ENCODE results near the gene ADAM8.
A peak's percentile ranks its signal among the peaks of the same experiment; 100 is the strongest.
"Not testable (repeated sequence)": the region's sequence is repeated elsewhere in the genome, so short reads cannot be mapped to it uniquely, and the experiment has no call there.

The ADAM8 gene

DNA sequence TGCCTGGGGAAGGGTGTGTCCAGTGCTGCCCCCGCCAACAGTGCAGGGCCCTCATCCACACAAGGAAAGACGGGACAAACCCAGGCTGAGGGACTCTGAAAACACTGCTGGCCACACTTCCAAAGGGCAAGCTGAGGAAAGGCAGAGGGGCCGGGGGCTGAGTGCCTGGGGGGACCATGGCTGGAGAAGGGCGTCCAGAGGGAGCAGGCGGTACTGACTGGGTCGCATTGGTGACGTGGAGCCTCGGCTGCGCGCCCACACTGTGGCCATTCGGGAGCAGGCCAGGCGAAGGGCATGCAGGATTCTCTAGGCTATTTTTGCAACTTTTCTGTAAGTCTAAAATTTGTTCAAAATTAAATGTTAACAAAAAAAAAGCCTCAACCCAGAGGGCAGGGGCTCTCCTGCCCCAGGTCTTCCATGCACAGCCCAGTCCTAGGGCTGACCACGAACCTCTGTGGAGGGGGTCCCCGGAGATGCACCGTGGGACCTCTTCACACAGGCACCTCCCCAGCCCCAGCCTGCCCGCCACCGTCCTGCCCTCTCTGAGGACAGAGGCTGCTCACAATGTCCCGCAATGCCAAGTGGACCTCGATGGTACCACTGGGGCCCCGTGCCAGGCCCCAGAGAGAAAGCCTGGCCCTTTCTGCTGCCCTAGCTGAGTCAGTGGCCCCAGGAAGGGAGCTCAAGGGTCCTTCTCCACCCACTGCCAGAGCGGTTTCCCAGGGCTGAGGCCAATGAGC is 10.4 kb downstream of the ADAM8 start:
- no peak for DNase-seq

DNA sequence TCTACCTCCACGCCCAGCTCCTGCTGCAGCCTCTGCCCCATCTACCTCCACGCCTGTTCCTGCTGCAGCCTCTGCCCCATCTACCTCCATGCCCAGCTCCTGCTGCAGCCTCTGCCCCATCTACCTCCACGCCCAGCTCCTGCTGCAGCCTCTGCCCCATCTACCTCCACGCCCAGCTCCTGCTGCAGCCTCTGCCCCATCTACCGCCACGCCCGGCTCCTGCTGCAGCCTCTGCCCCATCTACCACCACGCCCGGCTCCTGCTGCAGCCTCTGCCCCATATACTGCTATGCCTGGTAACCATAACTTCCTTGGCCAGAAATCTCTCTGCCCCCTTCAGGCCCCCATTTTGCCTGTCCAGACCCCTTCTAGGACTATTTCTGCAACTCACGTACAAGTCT is 11.6 kb downstream of the ADAM8 start:
- DNase-seq = not testable (repeated sequence)

DNA sequence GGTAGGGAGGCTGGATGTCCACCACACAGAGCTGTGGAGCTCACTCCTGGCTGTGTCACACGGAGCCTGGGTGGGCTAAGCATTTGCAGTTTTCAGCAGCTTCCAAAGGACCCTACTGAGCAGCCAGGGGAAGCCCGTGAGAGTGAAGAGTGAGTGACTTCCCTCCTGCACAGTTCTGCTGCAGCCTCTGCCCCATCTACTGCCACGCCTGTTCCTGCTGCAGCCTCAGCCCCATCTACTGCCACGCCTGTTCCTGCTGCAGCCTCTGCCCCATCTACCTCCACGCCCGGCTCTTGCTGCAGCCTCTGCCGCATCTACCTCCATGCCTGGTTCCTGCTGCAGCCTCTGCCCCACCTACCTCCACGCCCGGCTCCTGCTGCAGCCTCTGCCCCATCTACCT is 12.2 kb downstream of the ADAM8 start:
- DNase-seq = peak in 1 of 2 donors; percentile 48

DNA sequence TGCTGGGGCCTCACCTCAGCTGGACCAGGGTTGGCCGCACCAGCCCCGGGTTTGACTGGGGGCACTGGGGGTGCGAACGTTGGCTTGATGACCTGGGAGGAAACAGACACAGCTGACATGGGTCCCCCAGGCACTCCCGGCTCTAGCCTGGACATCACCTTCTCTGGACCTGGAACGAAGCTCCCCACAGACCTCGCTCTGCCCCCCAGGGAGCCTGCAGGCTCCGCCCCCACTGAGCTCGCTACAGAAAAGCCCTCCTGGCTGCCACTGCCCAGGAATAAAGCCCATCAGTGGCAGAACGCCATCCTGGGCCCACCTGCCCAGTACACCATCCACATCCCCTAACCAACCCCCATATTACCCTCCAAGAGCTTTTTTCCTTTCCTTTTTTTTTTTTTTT is 13.0 kb downstream of the ADAM8 start:
- no peak for DNase-seq

DNA sequence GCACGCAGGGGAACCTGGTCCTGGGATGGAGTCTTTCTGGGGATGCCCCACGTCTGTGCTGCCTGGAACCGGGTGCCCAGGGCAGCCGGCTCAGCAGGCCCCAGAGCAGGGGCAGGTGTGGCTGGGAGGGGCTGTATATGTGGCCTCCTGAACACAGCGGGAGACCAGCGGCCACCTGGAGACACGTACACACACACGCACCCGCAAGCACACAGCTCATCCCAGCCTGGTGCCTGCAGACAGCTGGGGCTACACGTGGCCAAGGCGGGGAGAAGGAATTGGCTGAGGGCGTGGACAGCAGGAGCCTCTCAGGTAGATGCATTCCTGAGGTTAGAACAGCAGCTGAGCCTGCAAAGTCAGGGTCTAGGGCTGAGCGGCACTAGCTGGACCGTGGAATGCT is 14.0 kb downstream of the ADAM8 start:
- no peak for DNase-seq

DNA sequence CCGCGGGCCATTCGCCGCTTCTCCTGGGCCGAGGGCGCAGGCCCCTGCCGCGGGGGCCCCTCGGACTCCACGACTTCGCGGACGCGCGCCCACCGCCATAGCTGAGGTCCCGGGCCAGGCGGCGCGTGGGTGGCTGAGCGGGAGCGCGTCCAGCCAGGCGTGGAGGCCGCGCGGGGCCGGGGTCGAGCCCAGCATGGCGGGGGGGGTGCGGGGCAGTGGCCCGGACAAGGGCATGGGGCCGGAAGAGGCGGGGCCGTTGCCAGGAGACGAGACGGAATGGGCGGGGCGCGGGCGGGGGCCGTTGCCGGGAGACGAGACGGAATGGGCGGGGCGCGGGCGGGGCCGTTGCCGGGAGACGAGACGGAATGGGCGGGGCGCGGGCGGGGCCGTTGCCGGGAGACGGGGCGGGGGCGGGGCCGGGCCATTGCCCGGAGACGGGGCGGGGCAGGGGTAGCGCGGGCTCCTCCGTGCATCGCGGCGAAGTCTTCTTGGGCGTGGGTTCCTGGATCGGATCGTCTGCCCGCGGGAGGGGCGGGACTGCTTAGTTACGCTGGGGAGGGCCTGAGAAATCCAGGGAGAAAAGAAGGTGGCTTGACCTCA is 14.8 kb downstream of the ADAM8 start:
- peak; percentile 67 to 68 for DNase-seq

DNA sequence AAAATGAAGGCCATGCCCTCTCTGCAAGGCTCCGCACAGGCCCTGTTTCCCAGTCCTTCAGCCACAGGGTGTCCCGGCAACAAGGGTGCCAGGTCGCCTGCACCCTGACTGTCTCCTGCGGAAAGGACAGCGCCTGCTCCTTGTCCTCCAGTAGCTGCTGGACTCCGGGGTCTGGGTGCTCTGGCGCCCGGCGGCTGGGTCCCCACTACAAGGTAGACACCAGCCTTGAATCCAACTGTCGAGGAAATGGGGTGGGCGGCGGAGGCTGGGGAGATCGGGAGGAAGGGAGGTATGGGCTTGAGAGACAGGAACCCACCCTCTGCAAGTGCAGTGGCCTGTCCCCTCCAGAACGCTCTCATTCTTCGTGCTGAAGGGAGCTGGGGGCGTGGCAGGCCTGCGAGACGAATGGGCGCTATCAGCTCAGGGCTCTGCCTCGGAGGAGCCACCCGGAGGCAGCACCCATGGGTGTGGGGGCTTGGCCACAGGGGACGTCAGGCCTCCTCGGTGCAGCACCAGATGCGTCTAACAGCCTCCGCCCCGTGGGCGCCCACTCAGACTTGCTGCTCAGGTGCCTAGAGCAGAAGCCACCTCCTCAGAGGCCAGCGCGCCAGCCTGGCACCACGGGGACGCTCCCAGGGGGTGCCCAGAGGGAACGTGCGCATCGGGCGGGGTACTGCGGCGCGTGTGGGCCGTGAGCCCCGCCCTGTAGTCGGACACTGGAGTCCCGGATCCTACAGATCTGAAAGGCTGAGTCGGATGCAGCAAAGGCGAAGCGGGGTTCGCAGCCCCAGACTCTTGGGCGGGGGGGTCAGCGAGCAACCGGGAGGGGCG is 15.6 kb downstream of the ADAM8 start:
- peak; percentile 55 to 67 for DNase-seq

DNA sequence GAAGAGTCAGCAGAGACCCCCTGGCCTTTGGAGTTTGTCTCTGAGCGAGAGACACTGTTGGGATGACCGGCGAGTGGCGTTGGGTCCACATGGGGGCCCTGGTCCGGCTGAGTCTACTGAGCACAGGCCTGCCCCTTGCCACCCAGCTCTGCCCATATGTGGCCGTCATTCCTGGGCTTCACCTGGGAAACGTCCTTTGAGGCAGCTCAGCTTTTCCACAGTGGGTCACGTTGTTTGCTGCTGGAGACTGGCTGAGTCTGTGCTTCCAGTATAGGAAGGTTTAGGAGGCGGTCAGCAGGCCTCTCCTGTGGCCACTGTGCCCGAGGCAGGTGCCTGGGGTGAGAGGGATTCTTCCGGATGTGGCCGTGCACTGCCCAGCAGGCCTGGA is 17.1 kb downstream of the ADAM8 start:
- no peak for DNase-seq

DNA sequence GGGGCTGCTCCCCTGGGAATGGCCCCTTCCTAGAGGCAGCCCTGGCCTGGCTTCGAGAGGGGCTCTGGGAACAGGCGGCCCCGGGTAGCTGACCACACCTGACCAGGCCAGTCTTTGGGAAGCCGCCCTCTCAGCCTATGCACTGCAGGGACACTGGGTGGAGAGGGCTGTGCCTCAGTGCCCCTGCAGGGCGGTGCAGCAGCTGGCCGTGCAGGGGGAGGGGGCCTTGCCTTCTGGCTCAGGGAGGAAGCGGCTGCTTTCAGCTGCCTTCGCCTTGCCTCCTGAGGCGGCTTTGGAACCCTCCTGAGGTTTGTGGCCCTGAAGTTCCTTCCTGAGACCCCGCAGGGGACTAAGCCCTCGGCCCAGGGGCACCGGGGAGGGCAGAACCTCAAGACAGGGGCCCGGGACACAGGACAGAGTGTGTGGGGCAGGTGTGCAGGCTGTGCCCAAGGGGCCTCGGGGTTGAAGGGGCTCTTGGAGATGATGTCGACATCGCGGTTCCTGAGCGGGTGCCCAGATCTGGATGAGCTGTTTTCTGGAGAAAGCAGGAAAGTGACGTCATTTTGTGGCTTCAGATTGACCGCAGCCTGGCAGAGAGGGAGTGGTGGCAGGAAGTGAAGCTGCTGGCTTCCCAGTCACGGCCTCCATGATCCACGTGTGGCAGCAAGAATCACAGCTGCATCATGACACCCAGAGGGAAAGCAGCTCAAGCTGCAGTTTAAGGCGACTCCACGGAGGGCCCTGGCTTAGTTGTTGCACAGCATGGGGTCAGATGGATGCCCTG is 17.7 kb downstream of the ADAM8 start:
- peak; percentile 96 for DNase-seq

DNA sequence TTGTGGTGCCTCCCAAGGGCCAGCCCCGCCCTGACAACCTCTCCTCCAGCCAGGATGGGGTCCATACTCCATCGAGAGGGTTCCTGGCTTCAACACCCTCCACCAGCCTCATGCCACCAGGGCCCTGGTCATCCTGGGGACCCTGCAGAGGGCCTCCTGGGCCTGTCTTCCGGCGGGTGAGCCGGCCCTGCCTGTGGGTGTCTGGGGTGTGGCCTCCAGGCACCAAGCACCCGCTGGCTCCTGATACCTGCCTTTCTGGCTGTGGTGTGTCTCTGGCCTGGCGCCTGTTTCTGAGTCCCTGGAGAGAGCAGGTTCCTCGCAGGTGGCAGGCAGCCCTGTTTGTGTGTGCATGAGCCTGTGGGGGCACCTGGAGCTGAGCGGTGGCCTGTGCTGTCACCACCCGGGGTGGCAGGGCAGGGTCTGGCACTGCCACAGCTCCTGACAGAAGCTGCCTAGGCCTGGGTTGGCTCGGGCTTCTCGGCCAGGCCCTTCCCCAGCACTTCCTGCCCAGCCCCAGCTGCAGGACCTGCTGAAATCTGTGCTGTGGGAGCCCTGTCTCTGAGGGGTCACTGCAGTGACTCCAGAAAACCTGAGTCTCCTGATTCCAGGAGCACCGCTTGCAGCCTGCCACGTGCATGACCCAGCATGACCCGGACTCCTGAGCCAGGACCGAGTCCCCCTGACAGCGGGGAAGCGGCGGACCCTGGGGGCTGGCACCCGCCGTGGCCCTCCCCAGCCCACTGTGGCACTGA is 18.4 kb downstream of the ADAM8 start:
- DNase-seq = no peak

DNA sequence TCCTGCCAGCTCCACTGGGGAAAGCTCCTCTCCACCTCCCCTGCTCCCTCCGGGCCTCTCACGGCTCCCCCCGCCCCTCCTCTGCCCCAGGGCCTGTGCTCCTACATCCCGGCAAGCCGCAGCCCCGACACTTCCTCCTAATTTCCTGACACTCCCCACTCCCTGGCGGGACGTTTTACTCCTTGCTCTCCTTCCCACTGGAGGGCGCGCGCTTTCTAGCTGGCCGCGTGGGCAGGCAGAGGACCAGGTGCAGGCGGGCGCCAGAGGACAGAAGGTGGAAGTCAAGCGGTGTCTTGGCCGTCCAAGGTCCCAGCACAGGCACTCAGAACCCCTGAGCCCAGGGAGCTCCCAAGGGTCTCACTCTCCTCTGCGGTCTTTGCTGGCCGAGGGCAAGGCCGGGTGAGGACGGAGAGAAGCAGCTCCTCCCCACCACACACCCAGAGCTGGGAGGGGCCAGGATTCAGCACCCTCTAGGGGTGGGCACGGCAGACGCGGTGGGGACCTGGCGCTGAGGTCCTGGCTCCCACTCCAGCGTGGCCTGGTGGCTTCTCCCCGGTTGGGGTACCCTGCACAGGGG is 19.1 kb downstream of the ADAM8 start:
- DNase-seq = peak; percentile 47 to 49

DNA sequence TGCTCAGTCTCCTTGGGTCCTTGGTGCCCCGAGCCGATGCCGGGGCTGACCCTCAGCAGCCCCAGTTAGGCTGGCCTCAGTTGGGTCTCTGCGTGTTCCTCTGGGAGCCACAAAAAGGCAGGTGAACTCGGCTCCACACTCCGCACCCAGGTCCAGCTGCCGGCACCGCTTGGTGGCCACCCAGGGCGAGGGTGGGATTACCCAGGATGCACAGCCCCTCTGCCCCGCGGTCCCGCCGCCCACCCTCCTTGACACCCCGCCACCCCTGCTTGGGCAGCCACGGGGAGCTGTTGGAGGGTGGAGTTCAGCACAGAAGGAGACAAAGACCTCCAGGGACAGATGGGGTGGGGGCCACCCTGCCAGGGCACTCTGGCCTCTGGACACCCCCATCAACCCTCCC is 21.3 kb downstream of the ADAM8 start:
- DNase-seq = no peak

DNA sequence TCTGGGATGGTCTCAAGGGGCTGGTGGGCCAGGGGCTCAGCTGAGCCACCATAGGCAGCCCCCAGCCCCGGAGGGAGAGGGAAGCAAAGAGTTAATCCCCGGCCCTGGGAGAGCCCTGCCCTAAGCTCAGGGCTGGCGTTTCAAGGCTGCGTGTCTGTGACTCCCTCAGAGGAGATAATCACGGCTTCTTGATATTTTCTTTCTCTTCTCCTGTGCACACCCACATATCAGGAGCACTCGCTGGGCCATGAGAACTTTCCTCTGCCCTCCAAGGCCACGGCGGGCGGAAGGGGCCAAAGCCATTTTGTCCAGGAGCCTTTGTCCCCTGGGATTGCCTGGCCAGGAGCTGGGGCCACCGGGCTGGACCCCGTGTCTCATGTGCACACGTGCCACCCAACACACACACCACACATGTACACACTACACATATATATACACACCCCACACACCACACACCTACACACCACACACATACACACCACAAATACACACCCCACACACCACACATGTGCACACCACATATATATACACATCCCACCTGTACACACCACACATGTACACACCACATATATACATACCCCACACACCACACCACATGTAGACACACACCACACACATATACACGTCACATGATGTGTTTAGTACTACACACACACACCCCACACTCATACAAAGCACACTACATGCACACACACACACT is 22.1 kb downstream of the ADAM8 start:
- no peak for DNase-seq

DNA sequence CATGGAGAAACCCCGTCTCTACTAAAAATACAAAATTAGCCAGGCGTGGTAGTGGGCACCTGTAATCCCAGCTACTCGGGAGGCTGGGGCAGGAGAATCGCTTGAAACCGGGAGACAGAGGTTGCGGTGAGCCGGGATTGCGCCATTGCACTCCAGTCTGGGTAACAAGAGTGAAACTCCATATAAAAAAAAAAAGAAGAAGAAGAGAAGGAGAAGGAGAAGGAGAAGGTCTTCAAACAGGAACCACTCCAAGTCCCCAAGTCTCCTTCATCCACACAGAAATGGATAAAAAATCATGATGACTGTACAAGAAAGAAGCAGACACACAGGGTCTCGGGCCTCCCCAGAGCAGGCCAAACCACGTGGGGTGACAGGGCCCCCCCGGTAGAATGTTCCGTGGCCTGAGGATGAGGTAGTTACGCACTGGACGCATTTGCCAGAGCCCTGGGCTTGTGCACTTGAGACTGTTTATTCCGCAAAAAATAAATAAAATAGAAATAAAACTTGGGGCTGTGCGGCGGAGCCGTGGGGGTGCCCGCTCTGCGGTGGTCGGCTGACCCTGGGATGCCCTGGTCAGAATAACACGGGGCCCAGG is 23.2 kb downstream of the ADAM8 start:
- peak in 1 of 2 donors; percentile 23 for DNase-seq

DNA sequence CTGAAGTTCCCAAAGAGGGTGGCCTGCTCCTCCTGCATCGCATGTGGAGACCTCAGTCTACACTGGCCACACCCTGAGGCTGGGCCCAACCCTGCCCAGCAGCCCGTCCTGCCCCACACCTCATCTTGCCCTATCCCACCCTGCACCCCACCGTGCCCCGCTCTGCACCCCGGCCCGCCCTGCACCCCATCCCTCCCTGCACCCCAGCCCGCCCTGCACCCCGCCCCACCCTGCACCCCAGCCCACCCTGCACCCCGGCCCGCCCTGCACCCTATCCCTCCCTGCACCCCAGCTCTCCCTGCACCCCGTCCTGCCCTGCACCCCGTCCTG is 24.5 kb downstream of the ADAM8 start:
- no peak for DNase-seq

DNA sequence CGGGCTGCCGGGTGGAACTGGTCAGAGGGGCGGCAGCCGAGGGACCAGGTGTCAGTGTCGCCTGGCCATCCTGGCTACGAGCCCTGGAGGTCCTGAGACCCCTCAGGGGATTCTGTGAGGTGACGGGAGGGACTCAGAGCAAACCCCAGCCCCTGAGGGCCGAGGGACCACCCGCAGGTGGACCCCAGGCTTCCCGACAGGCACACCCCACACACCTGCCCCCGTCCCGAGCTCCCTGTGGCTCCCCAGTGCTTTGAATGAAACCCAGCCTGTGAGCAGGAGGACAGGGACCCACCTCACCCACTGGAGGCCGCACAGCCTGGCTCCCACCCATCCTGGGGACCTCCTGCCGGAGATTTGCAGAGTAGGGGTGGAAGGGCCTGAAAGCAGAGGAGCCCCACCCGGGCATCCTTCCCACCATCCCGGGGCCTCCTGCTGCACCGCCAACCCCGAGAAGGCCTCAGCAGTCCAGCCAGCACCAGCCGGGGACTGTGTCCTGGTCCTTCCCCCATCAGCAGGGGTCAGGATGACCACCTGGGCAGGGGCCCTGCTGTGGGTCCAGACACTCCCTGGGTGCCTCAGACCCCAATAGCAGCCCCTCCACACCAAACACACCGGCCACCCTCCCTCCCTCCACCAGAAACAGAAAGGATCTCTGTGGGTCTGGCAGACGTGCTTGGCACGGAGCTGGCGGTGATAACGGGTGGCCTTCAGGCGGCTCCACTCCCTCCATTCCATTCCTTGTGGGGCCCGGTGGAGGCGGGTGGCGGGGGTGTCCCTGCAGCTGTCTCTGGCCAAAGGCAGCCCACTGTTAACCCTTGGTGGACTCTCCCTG is 25.1 kb downstream of the ADAM8 start:
- DNase-seq = no peak

DNA sequence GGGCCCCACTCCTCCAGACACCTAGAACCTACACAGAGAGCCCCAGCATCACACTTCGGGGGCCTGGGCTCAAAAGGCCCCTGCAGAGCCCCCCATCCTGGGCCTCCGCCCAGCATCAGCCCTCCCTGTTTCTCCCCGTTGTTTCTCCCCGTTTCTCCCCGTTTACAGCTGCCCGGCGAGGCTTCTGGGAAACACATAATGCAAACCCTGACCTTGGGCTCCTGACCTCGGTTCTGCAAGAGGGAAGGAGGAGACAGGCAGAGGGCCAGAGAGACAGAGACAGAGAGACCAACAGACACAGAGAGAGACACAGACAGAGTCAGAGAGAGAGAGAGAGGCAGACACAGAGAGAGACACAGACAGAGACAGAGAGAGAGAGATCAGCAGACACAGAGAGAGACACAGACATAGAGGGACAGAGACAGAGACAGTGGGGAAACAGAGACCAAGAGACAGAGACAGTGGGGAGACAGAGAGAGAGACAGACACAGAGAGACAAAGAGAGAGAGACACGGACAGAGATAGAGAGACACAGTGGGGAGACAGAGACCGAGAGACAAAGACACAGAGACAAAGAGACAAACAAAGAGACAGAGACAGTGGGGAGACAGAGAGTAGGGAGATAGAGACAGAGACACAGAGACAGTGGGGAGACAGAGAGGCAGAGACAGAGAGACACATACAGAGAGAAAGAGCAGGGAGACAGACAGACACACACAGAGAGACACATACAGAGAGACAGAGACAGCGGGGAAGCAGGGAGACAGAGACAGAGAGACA is 26.5 kb downstream of the ADAM8 start:
- DNase-seq = no peak

DNA sequence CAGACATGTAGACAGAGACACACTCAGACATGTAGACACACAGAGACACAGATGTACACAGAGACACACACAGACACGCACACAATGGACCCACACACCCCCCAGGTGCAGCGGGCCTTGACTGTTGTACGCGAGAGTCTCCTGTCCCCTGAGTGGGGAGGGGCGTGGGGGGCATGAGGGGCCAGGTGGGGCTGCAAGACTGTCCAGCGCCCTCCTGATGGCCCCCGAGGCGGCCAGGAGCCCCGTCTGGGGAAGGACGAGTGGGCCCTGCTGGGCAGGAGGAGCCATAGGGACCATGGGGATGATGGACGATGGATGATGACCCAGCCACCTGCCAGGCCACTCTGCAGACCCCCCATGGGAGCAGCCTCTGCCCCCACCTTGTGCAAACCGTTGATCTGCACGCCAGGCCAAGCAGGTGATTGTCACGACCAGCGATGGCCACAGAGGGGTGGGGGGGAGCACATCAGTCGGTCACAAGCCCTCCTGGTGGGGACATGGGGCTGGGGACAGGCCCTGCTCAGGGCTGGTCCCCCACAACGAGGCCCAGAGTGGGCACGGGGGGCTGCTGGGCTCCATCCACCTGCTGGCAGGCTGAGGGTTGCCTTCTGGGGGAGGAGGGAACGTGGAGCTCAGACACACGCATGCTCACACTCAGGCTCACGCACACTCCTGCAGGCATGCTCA is 27.4 kb downstream of the ADAM8 start:
- DNase-seq = no peak

DNA sequence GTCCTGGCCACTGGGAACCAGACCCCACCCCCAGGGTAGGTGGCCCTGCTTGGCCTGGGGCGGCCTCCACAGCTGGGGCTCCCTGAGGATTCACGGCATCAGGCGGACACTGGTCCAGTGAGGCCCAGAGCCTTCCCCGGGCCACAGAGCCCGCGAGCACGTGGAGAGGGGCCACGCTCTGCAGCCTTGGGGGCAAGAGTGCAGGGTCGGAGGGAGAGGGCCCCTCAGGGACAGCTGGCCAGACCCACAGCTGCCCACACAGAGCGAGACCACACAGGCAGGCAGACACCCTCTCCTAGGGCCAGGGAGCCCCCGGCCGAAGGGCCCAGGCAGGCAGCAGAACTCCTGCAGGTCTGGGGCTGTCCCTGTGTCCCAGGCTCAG is 28.3 kb downstream of the ADAM8 start:
- DNase-seq = no peak

Data from inflammatory macrophage treated with lipopolysaccharide for 1 hour (primary cell).